Activated CD4-positive, alpha-beta T cell treated with anti-CD3 and anti-CD28 coated beads, Interleukin-10, Interleukin-2, amounts not matched to agents 100 ng/mL and 50 ng/mL, durations not matched to agents 16 hours and 8 hours (primary cell): Measurements from ENCODE around the gene CACTIN.
"Not testable (repeated sequence)": the region's sequence is repeated elsewhere in the genome, so short reads cannot be mapped to it uniquely, and the experiment has no call there.

Source experiments
- DNase-seq: peaks from one replicate; pipeline ENCODE4 v3.0.0-alpha.2; 2020

CACTIN gene

DNA sequence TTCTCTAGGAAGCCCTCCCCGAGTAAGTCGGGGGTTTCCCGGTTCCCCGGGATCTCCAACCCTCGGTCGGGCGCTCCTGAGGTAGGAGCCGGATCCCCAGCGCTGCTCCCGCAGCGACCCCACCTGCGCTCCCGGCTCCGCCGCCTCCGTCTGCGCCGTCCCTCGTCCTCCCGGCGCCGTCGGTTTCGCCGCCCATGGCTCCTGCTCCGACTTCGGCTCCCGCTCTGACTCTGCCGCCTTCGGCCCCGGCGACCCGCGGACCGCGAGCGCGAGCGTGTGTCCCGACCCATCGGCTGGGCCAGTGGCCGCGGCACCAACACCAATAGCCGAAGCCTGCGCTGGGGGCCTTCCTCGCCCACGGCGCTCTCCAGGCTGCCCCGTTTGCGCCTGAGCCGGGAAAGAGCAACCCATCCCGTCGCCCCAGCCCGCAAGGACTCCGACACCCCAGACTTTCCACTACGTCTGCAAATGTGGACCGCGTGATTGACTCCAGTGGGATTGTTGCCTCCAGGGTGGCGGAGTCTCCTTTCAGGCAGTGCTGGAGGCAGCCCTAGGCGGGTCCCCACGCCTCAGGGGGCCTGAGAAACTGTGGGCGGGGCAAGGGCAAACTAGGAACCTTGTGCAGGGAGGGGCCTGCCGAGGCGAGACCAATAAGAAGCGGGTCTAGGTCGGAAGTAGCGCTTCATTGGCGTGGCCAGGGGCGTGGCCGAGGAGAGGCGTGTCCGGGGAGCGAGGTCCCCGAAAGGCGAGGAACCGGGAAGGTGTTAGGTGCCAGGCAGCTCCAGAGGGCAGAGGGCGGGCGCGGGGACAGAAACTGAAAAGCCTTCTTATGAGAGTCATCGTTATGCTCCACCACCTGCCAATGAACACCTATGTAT lies at the start of gene CACTIN:
CACTIN (minus strand) TSS at position 318 of the 878 bp plus-strand sequence; CDS start at position 290, 28 bp downstream.
- DNase-seq = peak; percentile 99

DNA sequence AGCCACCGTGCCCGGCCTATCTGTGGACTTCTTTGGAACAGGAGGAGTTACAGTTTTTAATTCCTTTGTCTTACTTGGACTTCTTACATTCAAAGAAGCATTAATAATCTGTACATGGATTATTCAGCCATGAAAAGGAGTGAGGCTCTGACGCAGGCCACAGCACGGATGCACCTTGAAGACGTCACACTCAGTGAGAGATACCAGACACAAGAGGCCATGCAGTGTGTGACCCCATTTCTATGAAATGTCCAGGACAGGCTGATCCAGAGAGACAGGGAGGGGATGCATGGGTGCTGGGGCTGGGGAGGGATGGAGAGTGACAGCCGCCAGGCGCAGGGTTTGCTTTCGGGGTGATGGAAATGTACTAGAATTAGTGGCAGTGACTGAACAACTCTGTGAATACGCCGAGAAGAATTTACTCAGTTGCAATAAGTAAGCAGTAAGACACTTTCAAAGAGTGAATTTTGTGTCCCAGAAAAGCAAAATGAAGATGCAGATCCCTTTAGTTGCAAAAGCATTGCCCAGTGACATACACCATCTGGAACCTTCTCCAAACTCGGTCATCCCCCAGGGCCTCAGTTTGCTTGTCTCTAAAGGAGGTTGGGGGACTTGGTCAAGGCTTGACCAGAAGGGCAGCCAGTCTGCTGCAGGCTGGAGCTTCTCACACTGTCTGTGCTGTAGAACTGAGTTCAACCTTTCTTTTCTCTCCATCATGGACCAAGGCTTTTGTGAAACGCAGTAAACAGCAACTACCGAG lies 48.4 kb upstream of the CACTIN start:
- DNase-seq = no peak

DNA sequence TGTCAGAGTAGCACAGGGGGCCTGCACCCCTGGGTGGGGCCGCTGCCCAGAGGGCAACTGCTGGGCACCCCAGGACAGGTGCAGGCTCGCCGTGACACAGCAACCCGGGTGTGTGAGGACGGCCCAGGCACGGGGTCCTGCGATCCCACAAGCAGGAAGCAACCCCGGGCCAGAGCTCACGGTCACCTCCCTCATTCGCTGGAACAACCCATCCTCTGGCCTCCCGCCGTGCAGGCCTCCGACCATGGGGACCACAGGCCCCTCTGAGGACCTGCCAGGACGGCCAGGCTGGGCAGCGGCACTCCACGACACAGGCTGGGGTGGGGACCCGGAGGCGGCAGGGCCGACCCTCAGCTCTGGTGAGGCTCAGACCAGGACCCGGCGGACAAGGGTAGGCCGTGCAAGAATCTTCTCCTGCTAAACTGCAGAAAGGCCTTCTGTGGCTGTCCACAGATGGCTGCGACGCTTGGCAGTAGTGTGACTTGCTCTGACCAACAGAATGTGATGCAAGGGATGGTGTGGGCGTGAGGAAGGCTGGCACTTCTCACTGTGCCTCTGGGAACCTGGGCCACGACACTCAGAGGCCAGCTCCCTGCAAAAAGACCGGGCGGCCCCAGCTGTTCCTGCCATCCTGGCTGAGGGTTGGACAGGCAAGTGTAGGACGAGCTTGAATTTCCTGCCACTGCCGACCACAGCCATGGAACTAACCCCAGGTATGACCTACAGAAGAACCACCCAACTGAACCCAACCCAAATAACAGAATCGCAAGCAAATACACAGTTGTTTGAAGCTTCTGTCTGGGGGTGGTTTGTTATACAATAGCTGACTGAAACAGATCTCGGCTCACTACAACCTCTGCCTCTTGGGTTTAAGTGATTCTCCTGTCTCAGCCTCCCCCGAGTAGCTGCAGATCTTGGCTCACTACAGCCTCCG lies 47.2 kb upstream of the CACTIN start:
- no peak for DNase-seq

DNA sequence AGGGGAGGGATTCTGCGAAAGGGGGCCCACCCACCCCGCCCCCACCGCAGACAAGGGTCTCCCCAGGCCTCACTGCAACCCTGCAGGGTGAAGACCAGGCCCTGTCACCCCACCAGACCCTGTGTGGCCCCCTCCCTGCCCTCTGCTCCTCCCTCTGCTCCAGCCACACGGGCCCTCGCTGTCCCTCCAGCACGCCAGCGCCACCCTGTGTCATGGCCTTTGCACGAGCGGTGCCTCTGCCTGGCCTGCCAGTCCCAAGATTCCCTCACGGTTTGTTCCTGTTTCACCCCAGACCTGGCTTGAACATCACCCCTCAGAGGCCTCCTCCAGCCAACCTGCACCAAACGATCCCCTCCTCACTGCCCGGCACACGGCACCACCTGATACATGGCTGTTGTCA lies 46.4 kb upstream of the CACTIN start:
- no peak for DNase-seq

DNA sequence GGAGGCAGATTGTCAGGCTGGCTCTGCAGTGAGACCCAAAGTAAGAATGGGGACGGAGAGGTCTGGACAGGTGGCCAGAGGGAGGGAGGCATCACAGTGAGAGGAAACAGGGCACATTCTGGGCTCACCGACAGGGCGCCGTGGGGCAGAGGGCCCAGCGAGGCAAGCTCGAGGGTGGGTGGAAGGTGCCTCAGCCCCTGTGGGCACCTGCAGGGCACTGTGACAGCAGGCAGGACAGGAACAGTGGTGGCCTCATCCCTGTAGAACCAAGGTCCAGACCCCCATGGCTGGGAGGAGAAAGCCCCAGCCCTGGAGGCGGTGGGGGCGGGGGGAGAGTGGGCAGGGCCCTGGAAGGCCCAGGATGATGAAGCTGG lies 46.0 kb upstream of the CACTIN start:
- no peak for DNase-seq

DNA sequence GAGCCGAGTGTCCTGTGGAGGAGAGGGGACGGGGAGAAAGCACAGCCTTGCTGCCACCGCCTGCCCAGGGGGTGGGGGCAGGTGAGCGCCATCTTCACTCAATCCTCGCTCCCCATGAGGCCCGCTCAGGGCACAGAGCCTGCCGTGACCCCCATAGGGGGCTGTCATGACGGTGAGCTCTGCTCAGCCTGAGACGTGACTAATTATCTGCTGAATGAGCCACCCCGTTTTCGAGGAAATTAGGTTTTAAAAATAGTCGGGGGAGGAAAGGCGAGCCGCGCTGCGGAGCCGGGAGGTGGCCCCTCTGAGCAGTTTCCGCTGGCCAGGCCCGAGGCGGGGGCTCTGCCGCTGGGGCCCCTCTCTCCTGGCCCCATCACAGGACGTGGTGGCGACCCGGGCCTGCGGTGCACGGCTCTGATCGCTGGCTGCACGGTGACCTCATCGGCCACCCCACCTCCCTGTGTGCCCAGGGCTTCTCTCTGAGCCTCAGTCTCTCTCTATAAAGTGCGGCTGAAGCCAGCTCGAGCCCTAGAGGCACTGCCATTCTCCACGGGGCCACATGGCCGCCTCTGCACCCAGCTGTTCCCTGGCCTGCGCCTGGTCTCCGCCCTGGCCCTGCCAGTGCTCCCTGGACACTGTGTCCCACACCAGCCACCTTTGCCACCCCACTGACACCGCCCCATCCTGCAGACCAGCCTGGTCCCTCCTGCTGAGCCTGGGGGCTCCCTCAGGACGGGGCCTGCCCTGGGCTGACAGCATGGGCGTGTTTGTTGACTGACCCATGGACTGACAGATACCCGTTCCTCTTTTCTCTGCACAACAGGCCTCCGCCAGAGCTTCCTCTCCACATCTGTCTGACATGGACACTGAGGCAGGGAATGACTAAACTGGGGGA lies 45.3 kb upstream of the CACTIN start:
- peak; percentile 19 for DNase-seq

DNA sequence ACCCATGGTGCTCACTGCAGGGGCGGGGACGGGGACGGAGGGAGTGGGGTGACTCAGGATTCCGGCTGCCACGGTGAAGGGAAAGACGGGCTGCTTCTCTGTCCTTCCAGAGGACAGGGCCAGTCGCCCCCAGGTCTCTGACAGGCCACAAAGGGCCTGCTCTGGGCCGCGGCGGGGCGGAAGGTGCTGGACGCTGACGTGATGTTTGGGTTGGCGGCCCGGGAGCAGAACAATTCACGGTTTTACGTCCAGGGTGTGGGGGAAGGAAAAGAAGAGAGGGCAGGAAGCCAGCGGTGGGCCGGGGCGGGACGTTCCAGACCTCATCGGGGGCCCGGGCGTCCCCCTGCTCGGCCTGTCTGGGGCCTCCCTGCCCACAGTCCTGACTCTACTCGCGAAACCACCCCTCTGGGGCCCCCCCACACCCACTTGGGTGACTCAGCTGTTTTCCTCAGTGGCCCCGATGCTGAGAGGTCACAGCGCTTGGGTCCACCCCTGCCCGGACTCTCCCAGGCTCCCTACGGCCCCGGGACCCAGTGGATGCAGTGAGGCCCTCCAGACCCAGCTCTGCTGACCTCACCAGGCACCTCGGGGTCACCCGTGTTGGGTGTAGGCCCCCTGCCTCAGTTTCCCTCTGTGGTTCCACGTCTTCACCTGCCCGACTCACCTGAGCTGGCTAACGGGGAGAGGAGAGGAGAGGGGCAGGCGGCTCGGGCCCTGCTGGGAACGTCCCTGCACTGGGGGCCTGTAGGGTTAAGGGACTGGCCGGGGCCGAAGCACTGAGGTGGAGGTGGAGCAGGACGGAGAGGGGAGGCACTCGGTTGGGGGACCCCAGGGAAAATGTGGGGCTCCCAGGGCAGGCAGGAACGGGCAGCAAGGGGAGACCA lies 44.4 kb upstream of the CACTIN start:
- DNase-seq = peak; percentile 36

DNA sequence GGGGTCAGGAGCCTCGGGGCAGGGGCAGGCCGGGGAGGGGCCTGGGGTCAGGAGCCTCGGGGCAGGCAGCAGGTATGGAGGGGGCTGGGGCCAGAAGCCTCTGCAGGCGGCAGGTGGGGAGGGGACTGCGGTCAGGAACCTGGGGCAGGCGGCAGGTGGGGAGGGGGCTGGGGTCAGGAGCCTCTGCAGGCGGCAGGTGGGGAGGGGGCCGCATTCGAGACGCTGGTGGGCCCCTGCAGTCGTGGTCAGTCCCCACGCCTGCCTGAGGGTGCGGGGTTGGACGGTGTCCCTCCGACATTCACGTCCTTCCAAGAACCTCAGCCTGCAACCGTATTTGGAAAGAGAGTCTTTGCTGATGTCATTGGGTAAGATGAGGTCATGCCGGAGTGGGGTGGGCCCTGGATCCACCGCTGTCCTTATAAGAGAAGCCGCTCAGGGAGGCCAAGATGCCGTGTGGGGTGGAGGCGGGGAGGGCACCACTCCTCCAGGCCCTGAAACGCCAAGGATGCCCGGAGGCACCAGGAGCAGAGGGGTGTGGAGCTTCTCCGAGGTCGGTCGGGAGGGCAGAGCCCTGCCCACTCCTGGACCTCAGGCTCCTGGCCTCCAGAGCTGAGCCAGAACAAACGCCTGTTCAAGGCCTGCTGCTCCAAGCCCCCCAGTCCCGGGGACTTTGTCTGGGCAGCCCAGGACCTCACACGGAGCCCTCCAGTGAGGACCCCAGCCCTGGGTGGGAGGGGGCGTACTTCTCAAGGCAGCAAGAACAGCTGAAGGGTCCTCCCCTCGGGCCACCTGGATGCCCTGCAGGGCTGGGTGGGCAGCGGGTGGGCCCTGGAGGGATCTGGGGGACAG lies 43.6 kb upstream of the CACTIN start:
- DNase-seq = no peak

DNA sequence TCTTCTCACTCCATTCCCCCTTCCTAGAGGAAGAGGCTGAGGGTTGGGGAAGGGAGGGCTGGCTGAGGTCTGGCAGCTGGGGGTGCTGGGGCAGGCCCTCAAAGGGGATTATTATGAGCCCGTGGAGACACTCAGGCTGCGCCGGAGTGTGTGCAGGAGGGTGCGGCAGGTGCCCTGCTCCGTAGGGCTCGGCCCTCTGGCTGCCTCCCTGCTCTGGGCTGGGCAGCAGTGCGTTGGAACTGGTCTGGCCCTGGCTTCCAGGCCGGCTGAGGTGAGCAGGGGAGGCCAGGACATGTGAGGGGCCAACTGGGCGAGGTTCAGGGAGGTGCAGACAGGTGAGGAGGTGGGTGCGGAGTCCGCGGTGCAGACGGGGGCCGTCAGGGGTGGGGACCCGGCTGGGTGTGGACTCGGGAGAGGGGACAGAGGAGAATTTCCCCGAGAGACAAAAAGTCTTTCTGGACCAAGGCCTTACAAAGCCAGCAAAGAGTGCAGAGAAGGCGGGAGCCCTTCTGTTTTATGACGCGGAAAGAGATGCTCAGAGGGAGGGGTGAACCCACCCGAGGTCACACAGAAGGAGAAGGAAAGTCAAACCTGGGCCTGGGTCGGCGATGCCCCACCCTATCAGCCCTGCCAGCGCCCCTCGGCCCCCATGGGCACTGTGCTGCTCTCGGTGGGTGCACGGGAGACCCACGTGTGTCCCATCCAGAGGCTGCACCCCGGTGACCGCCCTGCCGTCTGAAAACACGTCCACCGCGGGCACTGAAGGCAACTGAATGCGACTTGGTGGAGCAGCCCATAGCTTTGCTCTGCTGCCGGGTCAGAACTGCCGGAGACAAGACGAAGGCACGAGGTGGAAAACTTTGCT lies 42.7 kb upstream of the CACTIN start:
- DNase-seq = no peak

DNA sequence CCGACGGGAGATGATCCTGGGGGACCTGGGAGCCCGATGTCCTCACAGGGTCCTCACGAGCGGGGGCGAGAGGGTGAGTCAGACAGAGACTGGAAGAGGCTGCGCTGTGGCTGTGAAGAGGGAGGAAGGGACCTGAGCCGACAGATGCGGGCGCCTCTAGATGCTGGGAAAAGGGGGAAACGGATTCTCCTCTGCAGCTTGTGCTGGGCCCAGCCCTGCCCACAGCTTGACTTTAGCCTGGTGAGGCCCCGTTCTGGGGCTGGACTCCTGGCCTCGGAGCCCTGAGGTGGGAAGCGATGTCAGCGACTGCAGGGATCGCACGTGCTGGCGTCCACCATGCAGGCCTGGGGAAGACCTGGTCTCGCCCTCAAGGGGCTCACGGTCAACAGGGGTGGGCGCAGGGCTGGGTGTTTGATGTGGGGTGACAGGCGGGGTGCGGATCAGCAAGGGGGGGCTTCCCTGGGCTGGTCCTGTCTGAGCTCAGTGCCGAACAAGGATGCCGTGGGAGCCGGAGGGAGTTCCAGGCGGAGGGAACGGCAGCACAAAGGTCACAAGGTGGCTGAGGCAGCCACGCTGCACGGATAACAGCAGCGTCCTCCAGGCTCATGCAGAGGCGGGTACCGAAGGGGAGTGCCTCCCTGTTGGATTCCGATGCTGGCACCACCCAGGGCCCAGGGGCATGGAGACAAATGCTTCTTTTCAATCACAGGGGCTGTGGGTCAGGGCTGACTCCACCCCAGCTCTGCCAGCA lies 41.9 kb upstream of the CACTIN start:
- DNase-seq = no peak

DNA sequence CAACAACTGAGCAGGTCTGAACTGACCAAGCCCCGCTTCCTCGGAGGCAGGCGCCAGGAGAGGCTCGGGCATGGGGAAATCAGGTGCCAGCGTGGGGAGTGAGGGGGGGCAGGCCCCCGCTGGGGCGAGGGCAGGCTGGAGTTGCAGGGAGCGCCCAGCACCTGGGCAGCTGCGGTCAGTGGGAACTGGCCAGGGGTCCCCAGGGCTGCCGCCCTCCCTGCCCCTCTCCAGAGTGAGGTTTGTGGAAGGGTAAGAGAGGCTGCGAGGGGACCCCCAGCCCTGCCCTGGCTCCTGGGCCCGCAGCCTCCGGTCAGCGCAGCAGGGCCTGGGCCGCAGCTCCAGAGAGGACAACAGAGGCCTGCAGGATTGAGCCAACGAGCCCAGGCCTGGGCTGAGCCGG lies 41.2 kb upstream of the CACTIN start:
- DNase-seq = no peak

DNA sequence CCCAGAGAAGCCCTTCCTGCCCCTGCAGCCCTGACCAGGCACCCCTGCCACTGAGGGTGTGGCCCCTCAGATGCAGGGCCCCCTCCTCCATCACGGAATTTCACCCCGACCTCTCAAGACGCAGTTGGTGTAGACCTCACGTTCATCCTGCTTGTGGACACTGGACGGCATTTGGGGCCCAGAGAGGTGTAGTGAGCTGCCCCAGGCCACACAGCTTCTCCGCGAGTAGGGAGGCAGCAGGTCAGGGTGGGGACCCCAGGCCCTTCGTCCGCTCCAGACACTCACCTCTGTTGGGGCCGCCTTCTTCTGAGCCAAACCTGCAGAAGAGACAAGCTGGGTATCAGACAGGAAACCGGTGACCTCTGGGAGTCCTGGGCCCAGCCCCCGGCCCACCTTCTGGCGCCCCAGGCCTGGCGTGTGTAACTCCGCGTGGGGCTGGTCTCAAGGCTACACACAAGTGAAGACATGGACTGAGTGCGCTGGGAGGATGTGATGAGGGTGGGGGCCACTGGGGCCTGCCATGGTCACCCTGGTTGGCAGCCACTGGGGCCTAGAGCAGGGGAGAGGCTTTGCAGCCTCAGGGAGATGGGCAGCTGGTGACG lies 40.5 kb upstream of the CACTIN start:
- DNase-seq = no peak

DNA sequence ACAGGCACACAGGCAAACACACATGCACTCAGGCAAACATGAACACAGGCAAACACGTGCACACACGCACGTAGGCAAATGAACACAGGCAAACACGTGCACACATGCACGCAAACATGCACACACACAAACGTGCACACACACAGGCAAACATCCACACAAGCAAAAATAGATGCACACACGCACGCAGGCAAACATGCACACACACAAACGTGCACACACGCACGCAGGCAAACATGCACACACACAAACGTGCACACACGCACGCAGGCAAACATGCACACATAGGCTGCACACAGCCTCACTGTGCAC lies 39.9 kb upstream of the CACTIN start:
- not testable (repeated sequence) for DNase-seq

DNA sequence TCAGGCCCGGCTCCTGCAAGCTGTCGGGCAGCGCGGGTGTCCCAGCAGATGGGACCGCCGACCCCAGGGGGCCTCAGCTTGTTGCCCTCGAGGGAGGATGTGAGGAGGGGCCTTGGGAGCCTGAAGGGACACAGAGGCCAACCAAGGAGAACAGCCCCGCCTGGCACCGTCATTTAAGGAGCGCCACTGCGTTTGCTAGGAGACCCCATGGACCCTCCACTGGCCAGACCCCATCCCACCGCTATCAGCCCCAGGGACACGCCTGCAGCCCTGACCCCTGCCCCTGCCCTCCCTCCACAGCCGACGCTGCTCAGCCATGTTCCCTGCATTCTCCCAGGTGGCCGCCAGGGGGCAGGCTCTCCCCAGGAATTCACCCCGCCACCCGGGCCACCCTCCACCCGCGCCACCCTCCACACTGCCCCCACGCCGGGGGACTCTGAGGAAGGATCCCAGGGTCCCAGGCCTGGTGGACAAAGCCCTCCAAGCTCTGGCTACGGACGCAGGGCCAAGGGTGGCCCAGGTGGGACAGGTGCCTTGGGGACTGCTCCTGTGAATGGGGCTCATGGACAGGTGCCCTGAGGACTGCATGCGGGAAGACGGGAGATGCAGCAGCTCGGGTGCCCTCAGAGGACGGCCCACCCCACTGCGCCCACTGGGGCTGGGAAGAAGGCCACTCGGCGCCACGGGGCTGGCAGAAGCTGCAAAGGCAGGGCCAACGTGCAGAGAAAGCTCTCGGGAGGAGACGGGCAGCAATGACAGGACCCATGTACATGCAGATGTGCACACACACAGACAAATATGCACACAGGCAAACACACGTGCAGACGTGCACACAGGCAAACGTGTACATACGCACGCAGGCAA lies 39.3 kb upstream of the CACTIN start:
- peak; percentile 68 for DNase-seq

DNA sequence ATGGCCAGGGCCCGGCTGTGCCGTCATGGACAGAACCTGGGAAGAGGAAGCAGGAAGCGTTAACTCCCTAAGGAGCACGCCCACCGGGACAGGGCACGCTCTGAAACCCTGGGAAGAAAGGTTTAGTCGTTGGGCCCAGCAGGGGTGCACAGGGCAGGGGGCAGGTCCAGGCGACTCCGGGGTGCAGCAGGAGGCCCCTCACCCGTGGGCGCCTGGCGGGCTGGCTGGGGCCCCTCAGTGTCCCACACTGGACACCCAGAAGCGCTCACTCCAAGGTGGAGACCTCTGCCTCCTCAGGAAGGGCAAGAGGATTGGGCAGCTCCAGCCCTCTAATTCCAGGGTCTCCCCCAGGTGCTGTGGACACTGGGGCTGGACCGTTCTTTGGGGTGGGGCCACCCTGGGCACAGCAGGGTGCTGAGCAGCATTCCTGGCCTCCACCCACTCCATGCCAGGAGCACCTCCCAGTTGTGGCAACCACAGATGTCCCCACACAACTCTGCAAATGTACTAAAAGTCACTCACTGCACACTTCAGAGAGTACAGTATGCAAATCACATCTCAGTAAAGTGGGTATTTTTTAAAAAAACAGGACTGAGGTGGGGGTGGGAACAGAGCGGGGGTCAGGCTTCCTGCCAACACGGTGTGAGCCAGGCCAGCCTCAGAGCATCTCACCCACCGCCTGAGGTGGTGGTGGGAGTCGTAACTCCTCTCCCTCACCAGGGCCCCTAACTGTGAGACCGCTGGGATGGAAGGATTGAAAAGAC lies 38.5 kb upstream of the CACTIN start:
- DNase-seq = no peak

DNA sequence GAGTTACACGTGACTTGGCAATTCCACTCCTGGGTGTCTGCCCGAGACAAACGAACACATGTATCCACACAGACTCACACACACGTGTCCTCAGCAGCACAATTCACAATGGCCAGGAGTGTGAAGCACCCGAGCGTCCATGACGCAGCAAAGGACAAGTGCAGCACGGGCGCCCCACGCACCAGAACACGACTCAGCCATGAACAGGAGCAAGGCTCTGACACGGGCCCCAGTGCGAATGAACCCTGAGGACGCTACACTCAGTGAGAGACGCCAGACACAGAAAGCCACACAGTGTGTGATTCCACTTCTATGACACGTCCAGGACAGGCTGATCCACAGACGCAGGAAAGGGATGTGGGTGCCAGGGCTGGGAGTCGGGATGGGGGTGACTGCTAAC lies 37.2 kb upstream of the CACTIN start:
- DNase-seq = no peak
